HG03520 (cell line): Measurements from ENCODE around the gene HDGFL3.
A peak's percentile ranks its signal among the peaks of the same experiment; 100 is the strongest.
"Not testable (repeated sequence)": the region's sequence is repeated elsewhere in the genome, so short reads cannot be mapped to it uniquely, and the experiment has no call there.

Experiments used
- ATAC-seq: cut with Tn5 transposase; IDR thresholded peaks from one replicate; pipeline ENCODE4 v1.9.1; 2021; ENCODE audit warnings: mild to moderate bottlenecking, moderate library complexity; ENCODE audit not compliant: unreplicated experiment

HDGFL3 gene

DNA sequence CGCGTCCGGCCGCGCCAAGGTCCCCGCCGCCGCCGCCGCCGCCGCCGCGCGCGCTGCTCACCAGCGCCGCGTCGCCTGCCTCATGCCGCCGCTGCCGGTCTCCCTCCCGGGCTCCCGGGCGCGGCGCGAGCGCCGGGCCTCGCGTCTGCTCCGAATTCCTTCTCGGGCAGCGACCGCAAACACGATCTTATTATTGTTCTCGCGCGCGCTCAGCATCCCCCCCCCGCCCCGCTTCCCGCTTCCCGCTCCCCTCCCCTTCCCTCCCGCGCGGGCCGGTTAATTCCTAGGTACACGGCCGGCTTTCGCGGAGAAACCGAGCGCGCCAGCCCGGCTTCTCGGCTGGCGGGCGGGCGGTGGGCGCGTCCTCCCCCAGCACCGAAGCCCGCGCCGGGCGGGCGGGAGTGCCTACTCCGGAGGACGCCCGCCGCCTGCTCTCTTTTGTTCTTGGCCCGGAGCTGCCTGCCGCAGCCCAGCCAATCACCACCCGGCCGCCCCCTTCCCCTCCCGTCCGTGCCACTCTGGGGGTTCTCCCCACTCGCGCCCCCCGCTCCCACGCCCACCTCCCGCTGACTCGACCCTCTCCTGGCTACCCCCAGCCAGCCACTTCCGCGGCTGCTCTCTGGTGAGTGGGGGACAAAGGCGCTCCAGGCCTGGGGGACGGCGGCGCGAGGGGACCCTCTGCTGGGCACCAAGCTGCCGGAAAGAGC, at the start of gene HDGFL3:
Gene HDGFL3, minus strand, starts transcription at position 164 of the 707 bp plus-strand sequence. CDS start 409 bp downstream, outside the sequence.
- peak; percentile 18 for ATAC-seq

DNA sequence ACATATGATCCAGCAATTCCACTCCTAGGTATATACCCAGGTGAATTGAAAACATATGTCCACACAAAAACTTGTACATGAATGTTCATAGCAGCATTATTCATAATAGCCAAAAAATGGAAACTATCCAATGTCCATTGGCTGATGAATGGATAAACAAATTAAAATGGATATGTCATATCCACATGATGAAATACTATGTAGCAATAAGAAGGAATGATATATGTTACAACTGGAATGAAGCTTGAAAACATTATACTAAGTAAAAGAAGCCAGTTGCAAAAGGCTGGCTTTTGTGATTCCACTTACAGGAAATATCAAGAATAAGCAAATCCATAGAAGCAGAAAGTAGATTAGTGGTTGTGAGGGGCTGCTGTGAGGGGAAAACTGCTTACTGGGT, 43.2 kb upstream of the HDGFL3 start:
- ATAC-seq: no peak

DNA sequence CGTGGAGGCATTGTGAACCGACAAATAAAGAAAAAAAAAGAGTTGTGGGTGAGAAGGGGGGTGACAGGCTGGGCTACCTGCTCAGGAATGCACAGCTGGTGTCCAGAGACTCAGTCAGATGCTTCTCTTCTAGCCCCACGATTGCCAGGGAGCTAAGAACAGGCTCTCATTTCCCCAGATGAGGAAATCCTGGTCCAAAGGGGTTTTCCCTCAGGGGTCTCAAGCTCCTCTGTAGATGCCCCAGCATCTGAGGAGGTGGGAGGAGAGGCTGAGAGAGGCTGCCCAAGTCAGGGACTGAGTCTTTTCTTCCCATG, 41.4 kb upstream of the HDGFL3 start:
- ATAC-seq: no peak

DNA sequence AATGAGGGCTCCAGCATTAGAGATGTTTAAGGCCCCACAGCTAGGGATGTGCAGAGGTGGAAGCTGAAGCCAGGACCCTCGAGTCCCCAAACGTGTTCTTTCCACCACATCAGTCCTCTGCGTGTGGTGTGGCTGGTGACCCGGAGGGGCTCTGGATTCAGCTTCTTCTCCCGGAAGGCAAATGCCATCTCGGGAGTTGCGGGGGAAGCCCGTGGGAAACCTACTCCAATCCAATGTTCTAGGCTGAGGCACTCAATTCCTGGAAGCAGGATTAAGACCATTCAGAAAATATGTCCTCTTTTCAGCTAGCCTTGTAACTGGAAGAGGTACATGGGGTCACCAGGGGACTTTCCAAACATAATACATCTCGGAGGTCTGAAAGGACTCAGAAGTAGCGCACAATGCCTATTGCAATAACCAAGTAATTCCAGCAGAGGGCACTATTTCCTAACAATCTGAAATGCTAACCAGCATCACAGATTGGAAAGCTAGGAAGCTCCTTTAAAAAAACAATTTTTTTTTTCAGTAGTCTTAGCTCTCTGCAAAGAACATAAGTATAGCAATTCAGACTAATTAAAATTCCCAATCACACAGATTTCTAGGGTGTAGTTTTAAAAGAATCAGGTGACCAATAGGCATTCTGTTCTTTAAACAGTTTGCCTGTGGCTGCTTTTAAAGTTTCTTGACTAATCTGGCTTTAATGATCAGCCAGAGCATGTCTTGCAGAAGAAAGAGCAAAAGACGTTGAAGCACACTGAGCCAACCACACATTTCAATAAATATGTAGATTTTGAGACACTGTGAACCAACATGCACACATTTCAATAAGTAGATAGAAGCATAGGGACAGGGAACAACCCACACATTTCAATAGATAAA, 40.8 kb upstream of the HDGFL3 start:
- no peak for ATAC-seq

DNA sequence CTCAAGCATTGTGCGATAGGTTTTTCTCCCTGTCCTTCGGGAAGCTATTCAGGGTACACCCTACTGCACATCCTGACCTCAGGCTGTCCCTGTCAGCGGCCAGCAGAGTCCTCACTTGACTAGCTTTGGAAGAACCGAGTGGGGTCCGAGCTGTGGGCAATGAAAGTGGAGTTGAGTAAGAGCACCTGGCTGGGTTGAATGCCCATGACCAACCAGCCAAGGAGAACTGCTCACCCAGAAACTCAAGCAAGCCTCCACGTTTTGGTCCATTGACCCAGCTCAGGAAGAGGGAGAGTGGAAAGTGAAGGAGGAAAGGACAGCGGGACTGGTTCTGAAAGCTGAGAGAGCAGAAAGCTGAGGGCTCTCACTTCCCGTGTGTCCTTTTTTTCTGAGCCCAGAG, 36.0 kb upstream of the HDGFL3 start:
- ATAC-seq: no peak

DNA sequence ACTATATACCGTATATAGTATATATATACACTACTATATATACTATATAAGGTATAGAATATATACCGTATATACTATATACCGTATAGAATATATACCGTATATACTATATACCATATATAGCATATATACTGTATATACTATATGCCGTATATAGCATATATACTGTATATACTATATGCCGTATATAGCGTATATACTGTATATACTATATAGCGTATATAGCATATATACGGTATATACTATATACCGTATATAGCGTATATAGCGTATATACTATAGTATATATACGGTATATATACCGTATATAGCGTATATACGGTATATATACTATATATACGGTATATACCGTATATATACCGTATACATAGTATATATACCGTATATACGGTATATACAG, 22.6 kb upstream of the HDGFL3 start:
- ATAC-seq: no peak

DNA sequence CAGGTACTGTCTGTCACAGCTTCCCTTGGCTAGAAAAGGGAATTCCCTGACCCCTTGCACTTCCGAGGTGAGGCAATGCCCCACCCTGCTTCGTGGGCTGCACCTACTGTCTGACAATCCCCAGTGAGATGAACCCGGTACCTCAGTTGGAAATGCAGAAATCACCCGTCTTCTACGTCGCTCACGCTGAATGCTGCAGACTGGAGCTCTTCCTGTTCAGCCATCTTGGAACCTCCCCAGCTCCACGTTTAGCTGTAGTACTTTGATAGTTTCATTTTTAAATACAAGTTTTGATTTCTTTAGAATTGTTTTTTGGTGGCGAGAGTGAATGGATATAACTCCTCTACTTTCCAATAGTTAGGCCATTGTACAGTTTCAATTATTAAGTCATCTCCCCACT, 17.8 kb upstream of the HDGFL3 start:
- ATAC-seq: no peak

DNA sequence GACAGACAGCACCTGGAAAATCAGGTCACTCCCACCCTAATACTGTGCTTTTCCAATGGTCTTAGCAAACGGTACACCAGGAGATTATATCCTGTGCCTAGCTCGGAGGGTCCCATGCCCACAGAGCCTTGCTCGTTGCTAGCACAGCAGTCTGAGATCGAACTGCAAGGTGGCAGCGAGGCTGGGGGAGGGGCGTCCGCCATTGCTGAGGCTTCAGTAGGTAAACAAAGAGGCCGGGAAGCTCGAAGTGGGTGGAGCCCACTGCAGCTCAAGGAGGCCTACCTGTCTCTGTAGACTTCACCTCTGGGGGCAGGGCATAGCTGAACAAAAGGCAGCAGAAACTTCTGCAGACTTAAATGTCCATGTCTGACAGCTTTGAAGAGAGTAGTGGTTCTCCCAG, 14.2 kb upstream of the HDGFL3 start:
- ATAC-seq: not testable (repeated sequence)

DNA sequence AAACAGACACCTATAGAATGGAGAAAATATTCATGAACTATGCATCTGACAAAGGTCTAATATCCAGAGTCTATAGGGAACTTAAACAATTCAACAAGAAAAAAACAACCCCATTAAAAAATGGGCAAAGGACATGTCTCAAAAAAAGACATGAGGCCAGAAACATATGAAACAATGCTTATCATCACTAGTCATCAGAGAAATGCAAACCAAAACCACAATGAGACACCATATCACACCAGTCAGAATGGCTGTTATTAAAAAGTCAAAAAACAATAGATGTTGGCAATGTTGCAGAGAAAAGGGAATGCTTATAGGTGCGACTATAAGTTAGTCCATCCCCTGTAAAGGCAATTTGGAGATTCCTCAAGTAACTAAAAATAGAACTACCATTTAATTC, 11.4 kb upstream of the HDGFL3 start:
- no peak for ATAC-seq

DNA sequence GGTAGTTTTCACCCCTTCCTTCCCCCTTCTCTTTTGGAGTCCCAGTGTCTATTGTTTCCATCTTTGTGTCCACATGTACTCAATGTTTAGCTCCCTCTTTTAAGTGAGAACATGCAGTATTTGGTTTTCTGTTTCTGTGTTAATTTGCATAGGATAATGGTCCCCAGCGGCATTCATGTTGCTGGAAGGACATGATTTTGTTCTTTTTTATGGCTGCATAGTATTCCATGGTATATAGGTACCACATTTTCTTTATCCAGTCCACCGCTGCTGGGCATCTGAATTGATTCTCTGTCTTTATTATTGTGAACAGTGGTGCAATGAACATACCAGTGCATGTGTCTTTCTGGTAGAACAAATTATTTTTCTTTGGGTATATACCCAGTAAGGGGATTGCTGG, 7.7 kb upstream of the HDGFL3 start:
- no peak for ATAC-seq

DNA sequence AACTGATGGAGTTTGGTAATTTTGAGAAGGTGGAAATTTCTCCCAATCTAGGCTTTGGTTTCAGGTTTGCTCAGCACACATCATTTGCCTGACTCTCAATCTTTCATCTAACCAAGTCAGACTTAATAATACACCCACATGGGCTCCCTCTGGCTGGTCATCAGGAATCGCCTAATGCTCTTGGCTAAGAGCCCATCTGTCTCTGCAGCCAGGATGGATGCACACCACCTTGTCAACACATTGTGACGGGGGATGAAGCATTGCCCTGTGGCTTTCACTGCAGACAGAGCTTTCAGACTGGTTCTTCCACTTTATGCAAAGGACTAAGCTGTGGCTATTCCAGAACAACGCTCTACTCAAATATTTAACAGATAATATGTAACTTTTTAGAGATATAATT, 3.0 kb upstream of the HDGFL3 start:
- ATAC-seq: no peak

DNA sequence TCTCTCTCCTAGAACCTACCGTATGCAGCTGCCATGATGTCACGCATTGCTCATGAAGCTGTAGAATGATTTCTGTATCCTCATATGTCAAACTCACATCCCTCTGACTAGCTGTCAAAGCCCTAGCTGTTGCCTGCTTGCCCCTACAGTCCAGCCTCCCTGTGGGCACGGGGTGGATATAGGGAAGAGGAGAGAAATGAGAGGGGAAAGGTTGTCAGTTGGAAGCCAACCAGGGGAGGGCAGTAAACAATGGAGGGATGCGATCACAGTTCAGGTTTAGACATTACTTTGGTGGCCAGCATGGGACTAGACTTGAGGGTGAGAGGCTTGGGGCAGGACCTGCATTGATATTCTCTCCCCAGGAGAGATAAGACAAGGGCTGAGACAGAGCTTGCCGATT, 1.7 kb upstream of the HDGFL3 start:
- ATAC-seq: no peak

DNA sequence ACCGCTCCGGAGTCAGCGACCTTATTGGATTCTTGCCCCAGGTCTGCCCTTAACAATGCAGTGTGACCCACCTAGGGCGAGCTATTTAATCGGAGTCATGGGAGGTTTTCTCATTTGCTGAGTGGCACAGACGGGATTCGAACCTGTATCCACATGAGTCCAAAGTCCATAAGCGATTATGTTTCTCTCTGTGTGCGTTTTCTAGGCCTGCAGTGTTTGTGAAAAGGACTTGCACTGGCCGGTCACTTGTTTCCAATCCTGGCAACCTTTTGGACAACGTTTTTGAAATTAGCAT, 691 bp upstream of the HDGFL3 start:
- ATAC-seq: no peak

DNA sequence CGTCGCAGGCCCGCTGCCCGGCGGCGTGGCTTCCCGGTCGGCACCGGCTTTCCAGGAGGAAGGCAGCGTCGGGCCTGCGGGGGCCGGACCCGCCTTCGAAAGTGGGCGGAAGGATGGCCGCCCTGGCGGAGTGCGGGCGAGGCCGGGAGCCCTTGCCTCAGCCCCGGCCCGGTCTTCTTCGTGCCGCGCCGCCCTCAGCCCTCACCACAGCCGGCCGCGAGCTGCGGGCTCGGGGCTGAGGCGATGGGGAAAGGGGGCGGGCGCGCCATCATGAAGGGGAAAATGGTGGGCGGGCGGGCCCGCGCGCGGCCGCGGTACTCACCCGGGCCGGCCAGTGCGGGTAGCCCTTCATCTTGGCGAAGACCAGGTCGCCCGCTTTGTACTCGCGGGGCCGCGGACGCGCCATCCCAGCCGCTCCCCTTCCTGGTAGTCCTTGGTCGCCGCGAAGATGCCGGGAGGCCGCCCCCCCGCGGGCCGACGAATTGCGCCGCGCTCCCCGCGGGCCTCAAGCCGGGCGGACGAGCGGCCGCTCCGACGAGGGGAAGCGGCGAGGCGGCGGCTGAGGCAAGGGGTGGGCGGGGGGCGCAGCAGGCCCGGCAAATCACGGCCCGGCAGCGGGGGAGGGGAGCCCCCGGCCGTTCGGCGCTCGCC, 489 bp downstream of the HDGFL3 start:
- ATAC-seq: peak; percentile 32

DNA sequence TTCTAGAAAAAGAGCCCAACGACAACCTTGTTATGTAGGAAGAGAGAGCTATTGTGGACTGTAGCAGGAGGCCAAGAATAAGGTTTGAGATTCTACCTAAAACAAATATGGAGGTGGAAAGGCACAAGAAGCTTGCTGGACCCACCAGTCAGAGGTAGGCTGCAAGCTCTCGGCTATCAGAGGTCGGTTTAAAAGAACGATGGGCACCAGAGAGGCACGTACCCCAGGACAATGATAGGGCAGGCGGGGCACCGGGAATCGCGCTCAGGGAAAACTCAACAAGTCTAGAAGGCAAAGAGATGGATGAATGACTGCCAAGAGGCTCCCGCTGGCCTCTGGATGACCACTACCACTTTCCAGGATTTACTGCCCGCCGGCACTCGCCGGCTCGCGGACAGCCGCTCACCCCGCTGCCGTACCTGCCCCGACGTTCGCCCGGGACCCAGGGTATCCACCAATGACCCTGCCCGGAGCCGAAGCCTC, 1.1 kb downstream of the HDGFL3 start:
- ATAC-seq: peak; percentile 7

DNA sequence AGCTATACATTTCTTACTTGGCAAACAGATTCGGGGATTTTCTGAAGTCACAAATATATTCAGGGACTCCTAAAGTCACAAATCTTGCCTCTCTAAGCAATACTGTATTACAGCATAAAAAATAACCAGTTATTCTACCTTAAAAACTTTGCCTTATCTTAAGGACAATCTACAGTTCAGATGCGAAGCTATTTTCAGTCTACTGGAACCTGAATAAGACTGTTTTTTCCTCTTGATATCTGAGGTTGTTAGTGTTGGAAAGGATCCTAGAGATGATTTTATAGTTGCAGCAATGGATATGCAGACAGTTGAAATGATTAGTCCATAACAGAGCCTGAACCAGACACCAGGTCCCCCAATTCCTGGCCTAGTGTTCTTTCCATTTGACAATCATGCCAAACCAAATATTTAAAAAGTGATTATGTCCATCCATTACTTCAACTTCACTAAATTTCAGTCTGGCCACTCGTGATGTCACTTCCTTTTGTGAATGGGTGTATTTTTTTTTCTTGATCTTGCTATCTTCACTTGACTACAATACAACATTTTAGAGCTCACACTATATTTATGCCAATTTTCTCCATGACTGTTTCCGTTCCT, 1.8 kb downstream of the HDGFL3 start:
- no peak for ATAC-seq

DNA sequence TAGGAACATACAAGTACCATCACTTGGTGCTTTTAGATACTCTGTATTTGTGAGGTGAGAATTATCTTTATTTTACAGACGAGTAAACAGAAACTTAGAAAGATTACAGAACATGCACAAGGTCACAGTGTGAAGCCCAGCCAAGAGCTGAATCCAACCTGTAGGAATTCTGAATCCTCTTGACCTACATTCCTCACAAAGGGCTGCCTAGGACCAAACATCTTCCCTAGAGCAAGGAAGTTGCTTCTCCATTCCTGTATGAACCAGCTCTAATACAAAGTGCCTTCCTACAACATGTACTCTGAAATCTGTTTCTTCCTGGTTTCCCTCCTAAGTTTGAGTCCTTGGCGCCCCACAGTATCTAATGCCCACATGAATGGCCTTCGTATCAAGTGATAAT, 2.9 kb downstream of the HDGFL3 start:
- no peak for ATAC-seq

DNA sequence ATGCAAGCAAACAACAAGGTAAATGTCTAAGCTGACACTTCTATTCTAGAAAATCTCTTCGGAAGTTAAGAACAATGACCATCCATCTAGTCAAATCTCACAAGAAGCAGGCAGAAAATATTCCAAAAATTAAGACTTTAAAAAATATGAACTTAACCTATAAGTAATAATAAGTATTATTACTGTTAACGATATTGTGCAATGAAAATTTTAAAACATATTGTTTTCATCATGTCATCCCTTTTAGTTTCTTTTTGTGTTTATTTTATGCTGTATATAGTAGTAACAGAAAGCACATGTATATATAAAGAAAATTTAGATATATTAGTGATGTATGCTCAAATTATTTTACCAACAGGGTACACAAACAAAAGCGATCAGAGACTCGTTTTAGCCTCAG, 4.1 kb downstream of the HDGFL3 start:
- ATAC-seq: no peak

DNA sequence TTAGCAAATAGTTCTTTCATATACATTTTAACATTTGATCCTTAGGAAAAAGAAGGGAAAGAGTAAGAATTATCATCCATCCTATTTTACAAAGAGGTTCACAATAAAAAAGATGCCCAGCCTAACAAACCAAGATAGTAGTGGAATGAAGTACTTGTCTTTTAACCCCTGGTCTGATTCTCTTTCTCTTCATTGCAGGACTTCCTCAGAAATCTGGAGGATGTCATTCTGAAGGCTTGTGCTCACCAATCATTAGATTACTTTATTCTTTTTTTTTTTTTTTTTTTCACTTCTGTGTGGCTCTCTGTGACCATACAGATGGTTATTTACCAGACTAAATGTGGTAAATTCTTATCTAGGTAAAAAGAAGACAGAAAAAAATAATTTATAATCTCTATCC, 7.0 kb downstream of the HDGFL3 start:
- no peak for ATAC-seq

DNA sequence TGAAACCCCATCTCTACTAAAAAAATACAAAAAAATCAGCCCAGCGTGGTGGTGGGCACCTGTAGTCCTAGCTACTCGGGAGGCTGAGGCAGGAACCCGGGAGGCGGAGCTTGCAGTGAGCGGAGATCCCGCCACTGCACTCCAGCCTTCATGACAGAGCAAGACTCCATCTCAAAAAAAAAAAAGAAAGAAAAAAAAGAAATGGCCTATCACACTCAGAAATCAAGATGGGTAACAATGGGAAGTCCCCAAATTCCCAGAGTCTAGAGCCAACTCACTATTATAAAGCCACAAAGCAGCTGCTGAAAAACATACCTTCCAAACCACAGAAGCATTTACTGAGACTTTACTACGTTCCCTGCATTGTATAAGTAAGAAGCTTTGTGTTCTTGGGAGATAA, 7.5 kb downstream of the HDGFL3 start:
- no peak for ATAC-seq

DNA sequence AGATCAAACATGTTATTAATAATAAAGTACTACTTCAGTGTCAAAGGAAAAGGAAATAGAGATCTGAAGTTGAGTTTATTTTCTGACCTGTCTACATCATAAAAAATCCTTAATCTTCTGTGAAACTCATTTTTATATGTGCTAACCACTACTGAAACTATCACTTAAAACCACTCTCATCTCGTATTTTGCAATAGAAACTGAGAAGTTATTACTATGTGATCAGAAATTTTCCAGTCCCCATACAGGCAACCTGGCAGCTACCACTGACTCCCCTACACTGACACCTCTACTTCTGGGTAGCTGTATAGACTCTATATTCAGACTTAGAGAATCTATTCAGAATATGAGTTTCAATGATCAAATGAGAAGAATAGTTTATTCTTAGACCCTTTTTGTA, 8.3 kb downstream of the HDGFL3 start:
- peak; percentile 80 for ATAC-seq

DNA sequence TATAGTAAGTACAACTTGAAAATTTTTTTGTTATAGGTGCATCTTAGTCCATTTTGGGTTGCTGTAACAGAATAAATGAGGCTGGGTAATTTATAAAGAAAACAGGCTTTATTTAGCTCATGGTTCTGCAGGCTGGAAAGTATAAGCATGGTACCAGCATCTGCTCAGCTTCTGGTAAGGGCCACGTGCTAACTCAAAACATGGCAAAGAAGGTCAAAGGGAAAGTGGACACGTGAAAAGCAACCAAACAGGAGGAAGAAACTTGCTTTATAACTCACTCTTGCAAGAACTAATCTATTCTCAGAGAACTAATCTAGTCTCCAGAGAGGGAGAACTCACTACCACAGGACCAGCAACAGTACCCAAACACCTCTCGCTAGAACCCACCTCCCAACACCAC, 9.1 kb downstream of the HDGFL3 start:
- no peak for ATAC-seq
